GDM1 (cell line): ENCODE measurements around the gene ZNF501.

Source experiments
- DNase-seq: peaks from one replicate; lab custom pipeline; 2025; lab: John Stamatoyannopoulos, UW

ZNF501 gene

GRCh38 chr3:44729384-44729910 is at the start of gene ZNF501:
ZNF501 (plus strand) TSS chr3:44729635; CDS start chr3:44734422, 4,787 bp downstream.
- no peak for DNase-seq

GRCh38 chr3:44680921-44681455 is 48.4 kb upstream of the ZNF501 start:
- no peak for DNase-seq

- no peak for DNase-seq
These were observed 47.1 kb upstream of the ZNF501 start for GRCh38 chr3:44682182-44682896.

- DNase-seq: no peak
These were observed 44.2 kb upstream of the ZNF501 start for GRCh38 chr3:44685128-44685800.

- no peak for DNase-seq
These were observed 41.5 kb upstream of the ZNF501 start for GRCh38 chr3:44687898-44688297.

GRCh38 chr3:44712455-44713075 is 16.9 kb upstream of the ZNF501 start, which contains the start of gene ZNF502:
ZNF502 (plus strand) TSS chr3:44712660; CDS start chr3:44720262, 7,602 bp downstream.
- DNase-seq: no peak

- no peak for DNase-seq
These were observed 8.0 kb upstream of the ZNF501 start for GRCh38 chr3:44721231-44722102.

- no peak for DNase-seq
These were observed 7.4 kb upstream of the ZNF501 start for GRCh38 chr3:44722103-44722401.

GRCh38 chr3:44734646-44735168 is 5.3 kb downstream of the ZNF501 start:
- no peak for DNase-seq

GRCh38 chr3:44761101-44761423 is 31.6 kb downstream of the ZNF501 start:
- no peak for DNase-seq

- peak; percentile 94 for DNase-seq
These were observed 32.2 kb downstream of the ZNF501 start, which contains the start of the genes KIAA1143 and KIF15 for GRCh38 chr3:44761424-44762169. KIAA1143 (minus strand) TSS chr3:44761619; CDS start chr3:44761602, 17 bp downstream. KIF15 (plus strand) TSS chr3:44761794; CDS start chr3:44761866, 72 bp downstream.

- DNase-seq: no peak
These were observed 32.8 kb downstream of the ZNF501 start for GRCh38 chr3:44762170-44762677.

GRCh38 chr3:44762690-44763089 is 33.3 kb downstream of the ZNF501 start:
- DNase-seq: no peak

- no peak for DNase-seq
These were observed 34.8 kb downstream of the ZNF501 start for GRCh38 chr3:44764248-44764647.

GRCh38 chr3:44771424-44772098 is 42.1 kb downstream of the ZNF501 start:
- no peak for DNase-seq

GRCh38 chr3:44772099-44772442 is 42.6 kb downstream of the ZNF501 start:
- no peak for DNase-seq

GRCh38 chr3:44782891-44783290 is 53.5 kb downstream of the ZNF501 start:
- DNase-seq: no peak
